Measurements from ENCODE around the gene SUSD4. TPM values are rescaled to one million over a fixed set of nuclear protein-coding genes. Genes with fewer than 3 reads are reported as not detected.

SUSD4 gene
- total RNA-seq, 2 experiments from 2014 or later: 13.0 to 13.8 TPM

DNA sequence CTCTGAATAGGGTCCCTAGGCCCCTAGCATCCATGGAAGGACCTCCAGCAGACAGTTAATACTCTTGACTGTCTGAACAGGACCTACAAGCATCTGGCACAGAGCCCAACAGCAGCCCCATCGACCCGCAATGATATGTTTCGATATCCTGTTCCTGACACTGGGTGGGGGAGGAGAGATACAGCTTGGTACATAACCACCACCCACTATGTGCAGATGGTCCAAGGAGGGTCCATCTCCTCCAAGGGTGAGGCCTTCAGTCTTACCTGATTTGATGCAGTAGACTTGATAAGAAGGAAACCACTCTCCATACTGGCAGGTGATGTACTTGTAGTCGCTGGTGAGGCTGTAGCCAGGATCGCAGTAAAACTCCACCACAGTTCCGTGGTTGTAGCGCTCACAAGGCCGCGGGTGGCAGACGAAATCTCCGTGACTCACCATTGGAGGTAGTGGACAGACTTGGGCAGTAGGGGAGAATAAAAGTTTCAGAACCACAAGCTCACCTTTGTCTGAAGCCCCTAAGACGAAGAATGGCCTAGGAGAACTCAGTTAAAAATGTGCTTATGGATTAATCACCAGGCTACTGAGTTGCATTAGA is 134.9 kb downstream of the SUSD4 start:
- peak in 1 of 14 experiments; percentile 11 for DNase-seq
- Histone ChIP-seq H3K4me3 (ENCODE audit: low read length) (no peak overlapping the region), H3K27me3 (ENCODE audit: control insufficient read depth in 1 of 2, insufficient read depth in 2 of 2, low read length in 2 of 2) (no peaks in the 10 kb centered on the region), H3K4me1 (ENCODE audit: insufficient read depth, low read length) (peaks cover 62% of the 10 kb centered on the region), H3K9me3 (ENCODE audit: control insufficient read depth in 1 of 2, insufficient read depth in 1 of 2, low read length in 2 of 2) (no peaks in the 10 kb centered on the region), H3K27ac (ENCODE audit: low read depth in 1 of 2, low read length in 2 of 2) (no peak overlapping the region), H3K36me3 (ENCODE audit: insufficient read depth, low read length) (no peaks in the 10 kb centered on the region)
- intact Hi-C loops (cut with DNase I, micrococcal nuclease): no loop called here
- ChIA-PET POLR2A (interaction anchor here (1.4 to 1.8 kb wide), 2 partner anchors 14 to 134 kb away, joined by 5 to 9 read pairs; partner anchors contain the start of gene SUSD4), CTCF (no interaction called here)
- peak overlapping the region; percentile 95 for H3K27ac Mint-ChIP-seq
- peak overlapping the region; percentile 60 for H3K4me3 Mint-ChIP-seq
- H3K4me1 Mint-ChIP-seq (ENCODE audit: low read depth): peaks cover 79% of the 10 kb centered on the region
- no peaks in the 10 kb centered on the region for H3K36me3 Mint-ChIP-seq (ENCODE audit: low read depth)
- H3K27me3 Mint-ChIP-seq: no peaks in the 10 kb centered on the region
- H3K9me3 Mint-ChIP-seq: no peaks in the 10 kb centered on the region
- TF ChIP-seq, protein P1, sequence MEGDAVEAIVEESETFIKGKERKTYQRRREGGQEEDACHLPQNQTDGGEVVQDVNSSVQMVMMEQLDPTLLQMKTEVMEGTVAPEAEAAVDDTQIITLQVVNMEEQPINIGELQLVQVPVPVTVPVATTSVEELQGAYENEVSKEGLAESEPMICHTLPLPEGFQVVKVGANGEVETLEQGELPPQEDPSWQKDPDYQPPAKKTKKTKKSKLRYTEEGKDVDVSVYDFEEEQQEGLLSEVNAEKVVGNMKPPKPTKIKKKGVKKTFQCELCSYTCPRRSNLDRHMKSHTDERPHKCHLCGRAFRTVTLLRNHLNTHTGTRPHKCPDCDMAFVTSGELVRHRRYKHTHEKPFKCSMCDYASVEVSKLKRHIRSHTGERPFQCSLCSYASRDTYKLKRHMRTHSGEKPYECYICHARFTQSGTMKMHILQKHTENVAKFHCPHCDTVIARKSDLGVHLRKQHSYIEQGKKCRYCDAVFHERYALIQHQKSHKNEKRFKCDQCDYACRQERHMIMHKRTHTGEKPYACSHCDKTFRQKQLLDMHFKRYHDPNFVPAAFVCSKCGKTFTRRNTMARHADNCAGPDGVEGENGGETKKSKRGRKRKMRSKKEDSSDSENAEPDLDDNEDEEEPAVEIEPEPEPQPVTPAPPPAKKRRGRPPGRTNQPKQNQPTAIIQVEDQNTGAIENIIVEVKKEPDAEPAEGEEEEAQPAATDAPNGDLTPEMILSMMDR (IDR thresholded peaks at IDR 0.05): no peak
- ATAC-seq (ENCODE audit: poor library complexity): no peak

DNA sequence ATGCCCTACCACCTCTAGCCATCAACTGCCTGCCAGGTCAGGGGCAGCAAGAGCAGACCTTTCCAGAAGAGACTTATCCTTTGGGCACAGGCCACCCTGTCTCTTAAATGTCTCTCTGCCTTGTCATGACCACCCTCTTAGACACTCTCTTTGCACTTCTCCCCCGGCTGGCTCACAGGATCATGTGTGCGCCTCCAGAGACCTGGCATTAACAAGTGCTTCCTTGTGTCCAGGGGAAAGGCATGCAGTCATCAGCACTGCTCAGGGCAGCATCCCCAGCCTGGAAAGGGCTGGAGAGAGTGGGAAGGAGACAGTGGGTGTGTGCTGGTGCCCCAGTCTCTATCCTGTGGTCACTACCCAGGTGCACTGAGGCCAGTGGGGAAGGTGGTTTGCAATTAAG is 135.8 kb downstream of the SUSD4 start:
- Histone ChIP-seq H3K4me3 (ENCODE audit: low read length) (no peak overlapping the region), H3K36me3 (ENCODE audit: insufficient read depth, low read length) (no peaks in the 10 kb centered on the region), H3K27ac (ENCODE audit: low read depth in 1 of 2, low read length in 2 of 2) (no peak overlapping the region), H3K9me3 (ENCODE audit: control insufficient read depth in 1 of 2, insufficient read depth in 1 of 2, low read length in 2 of 2) (no peaks in the 10 kb centered on the region), H3K27me3 (ENCODE audit: control insufficient read depth in 1 of 2, insufficient read depth in 2 of 2, low read length in 2 of 2) (no peaks in the 10 kb centered on the region), H3K4me1 (ENCODE audit: insufficient read depth, low read length) (peaks cover 53% of the 10 kb centered on the region)
- DNase-seq (no peak), ATAC-seq (ENCODE audit: poor library complexity) (no peak)
- Mint-ChIP-seq H3K9me3 (no peaks in the 10 kb centered on the region), H3K36me3 (ENCODE audit: low read depth) (peaks cover 1% of the 10 kb centered on the region), H3K4me1 (ENCODE audit: low read depth) (peaks cover 70% of the 10 kb centered on the region), H3K27ac (peak overlapping the region; percentile 95), H3K27me3 (no peaks in the 10 kb centered on the region), H3K4me3 (no peak overlapping the region)
- POLR2A ChIA-PET: no interaction called here
- intact Hi-C loops (cut with DNase I, micrococcal nuclease): no loop called here
- CTCF ChIA-PET: no interaction called here
- TF ChIP-seq, protein P1 (IDR thresholded peaks at IDR 0.05): no peak

DNA sequence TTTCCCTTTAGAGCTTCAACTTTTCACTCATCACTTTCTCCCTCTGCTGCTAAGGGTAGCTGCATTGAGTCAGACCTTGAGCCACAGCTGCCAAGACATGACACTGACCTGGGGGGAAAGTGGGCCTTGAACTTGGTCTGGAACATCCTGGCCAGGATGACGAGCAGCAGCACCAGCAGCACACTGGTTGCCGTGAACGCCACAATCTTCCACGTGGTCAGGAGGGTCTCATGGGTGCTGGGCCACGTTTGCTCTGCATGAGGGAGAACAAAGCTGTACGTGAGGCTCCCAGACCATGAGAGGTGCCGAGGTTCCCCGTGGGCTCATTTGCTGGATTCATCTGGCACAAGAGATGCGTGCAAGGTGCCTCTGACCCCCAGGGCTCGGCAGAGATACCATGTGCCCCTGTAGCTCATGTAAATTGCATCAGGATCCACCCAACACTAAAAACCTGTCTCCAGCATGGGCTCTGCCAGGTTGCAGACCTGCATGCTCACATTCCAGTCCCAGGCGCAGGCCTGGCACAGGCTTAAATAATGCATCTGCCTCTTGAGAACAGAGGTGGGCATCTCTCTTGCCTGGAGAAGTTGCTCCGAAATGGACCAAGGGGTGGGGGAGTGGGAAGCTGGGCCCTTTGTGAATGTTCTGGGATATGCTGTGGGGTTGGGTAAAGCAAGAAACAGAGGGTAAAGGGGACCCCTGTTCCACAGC is 136.3 kb downstream of the SUSD4 start:
- Histone ChIP-seq H3K27ac (ENCODE audit: low read depth in 1 of 2, low read length in 2 of 2) (no peak overlapping the region), H3K9me3 (ENCODE audit: control insufficient read depth in 1 of 2, insufficient read depth in 1 of 2, low read length in 2 of 2) (no peaks in the 10 kb centered on the region), H3K27me3 (ENCODE audit: control insufficient read depth in 1 of 2, insufficient read depth in 2 of 2, low read length in 2 of 2) (no peaks in the 10 kb centered on the region), H3K4me1 (ENCODE audit: insufficient read depth, low read length) (peaks cover 48% of the 10 kb centered on the region), H3K4me3 (ENCODE audit: low read length) (no peak overlapping the region), H3K36me3 (ENCODE audit: insufficient read depth, low read length) (no peaks in the 10 kb centered on the region)
- H3K4me3 Mint-ChIP-seq: no peak overlapping the region
- DNase-seq (no peak), ATAC-seq (ENCODE audit: poor library complexity) (no peak)
- peak overlapping the region; percentile 95 for H3K27ac Mint-ChIP-seq
- TF ChIP-seq, protein P1 (IDR thresholded peaks at IDR 0.05): no peak
- H3K36me3 Mint-ChIP-seq (ENCODE audit: low read depth): peaks cover 7% of the 10 kb centered on the region
- intact Hi-C loops (cut with DNase I, micrococcal nuclease): no loop called here
- ChIA-PET POLR2A (no interaction called here), CTCF (no interaction called here)
- no peaks in the 10 kb centered on the region for H3K9me3 Mint-ChIP-seq
- no peaks in the 10 kb centered on the region for H3K27me3 Mint-ChIP-seq
- peaks cover 65% of the 10 kb centered on the region for H3K4me1 Mint-ChIP-seq (ENCODE audit: low read depth)
